SK-N-SH treated with all-trans-retinoic acid at 6 μM for 48 hours (cell line): ENCODE data around the gene PADI3.

Experiments
- ATAC-seq: fragments of 200-7000 bp; cut with Tn5 transposase; 3 replicates; pipeline ENCODE4 v1.9.1; 2020; ENCODE audit warnings: mild to moderate bottlenecking, moderate library complexity
- ARNTL ChIP-seq: fragments of 450-650 bp; formaldehyde crosslinking; IDR thresholded peaks from 2 replicates; pipeline ENCODE4 v1.5.0; 2020; ENCODE audit warnings: low read depth, mild to moderate bottlenecking, moderate library complexity, borderline replicate concordance
- CREB5 ChIP-seq: fragments of 250-450 bp; sonication (Bioruptor Pico); IDR thresholded peaks from 2 replicates; pipeline ENCODE4 v1.5.1; 2020; ENCODE audit warnings: low read depth, mild to moderate bottlenecking, moderate library complexity
- CSRNP3 ChIP-seq: fragments of 250-450 bp; sonication (Bioruptor Pico); IDR thresholded peaks from 2 replicates; pipeline ENCODE4 v1.5.1; 2021; ENCODE audit warnings: mild to moderate bottlenecking, moderate library complexity
- ESRRG ChIP-seq: fragments of 250-450 bp; sonication (Bioruptor Pico); IDR thresholded peaks from 2 replicates; pipeline ENCODE4 v1.6.1; 2021; ENCODE audit warnings: mild to moderate bottlenecking
- GLIS3 ChIP-seq: fragments of 250-450 bp; sonication (Bioruptor Pico); IDR thresholded peaks from 2 replicates; pipeline ENCODE4 v1.5.0; 2020; ENCODE audit warnings: mild to moderate bottlenecking, moderate library complexity
- ISL1 ChIP-seq: fragments of 250-450 bp; sonication (Bioruptor Pico); IDR thresholded peaks from 2 replicates; pipeline ENCODE4 v2.1.2; 2022; ENCODE audit warnings: mild to moderate bottlenecking, moderate library complexity
- OSR1 ChIP-seq: fragments of 250-450 bp; sonication (Bioruptor Pico); IDR thresholded peaks from 2 replicates; pipeline ENCODE4 v1.8.0; 2022; ENCODE audit warnings: moderate library complexity, mild to moderate bottlenecking, inconsistent platforms
- PATZ1 ChIP-seq: fragments of 250-450 bp; sonication (Bioruptor Pico); IDR thresholded peaks from 2 replicates; pipeline ENCODE4 v1.8.0; 2020; ENCODE audit warnings: mild to moderate bottlenecking, moderate library complexity, borderline replicate concordance
- POU6F1 ChIP-seq: fragments of 250-450 bp; sonication (Bioruptor Pico); IDR thresholded peaks from 2 replicates; pipeline ENCODE4 v1.8.0; 2021; ENCODE audit warnings: low read depth, mild to moderate bottlenecking, moderate library complexity, borderline replicate concordance
- PPARA ChIP-seq: fragments of 250-450 bp; sonication (Bioruptor Pico); IDR thresholded peaks from 2 replicates; pipeline ENCODE4 v1.5.0; 2020; ENCODE audit warnings: mild to moderate bottlenecking, borderline replicate concordance
- SNAI2 ChIP-seq: fragments of 250-450 bp; sonication (Bioruptor Pico); IDR thresholded peaks from 2 replicates; pipeline ENCODE4 v1.5.0; 2020; ENCODE audit warnings: mild to moderate bottlenecking, moderate library complexity
- TCF4 ChIP-seq: fragments of 250-450 bp; sonication (Bioruptor Pico); IDR thresholded peaks from 2 replicates; pipeline ENCODE4 v1.8.0; 2021; ENCODE audit warnings: mild to moderate bottlenecking, moderate library complexity, borderline replicate concordance
- TOX ChIP-seq: fragments of 250-450 bp; sonication (Bioruptor Pico); IDR thresholded peaks from 2 replicates; pipeline ENCODE4 v1.8.0; 2021; ENCODE audit warnings: mild to moderate bottlenecking, moderate library complexity, borderline replicate concordance
- TSHZ2 ChIP-seq: fragments of 250-450 bp; sonication (Bioruptor Pico); IDR thresholded peaks from 2 replicates; pipeline ENCODE4 v1.5.0; 2020; ENCODE audit warnings: mild to moderate bottlenecking, moderate library complexity
- ZC3H10 ChIP-seq: fragments of 250-450 bp; sonication (Bioruptor Pico); IDR thresholded peaks from 2 replicates; pipeline ENCODE4 v1.5.1; 2021; ENCODE audit warnings: mild to moderate bottlenecking, moderate library complexity
- ZFP3 ChIP-seq: fragments of 250-450 bp; sonication (Bioruptor Pico); IDR thresholded peaks from 2 replicates; pipeline ENCODE4 v1.5.0; 2020; ENCODE audit warnings: mild to moderate bottlenecking, moderate library complexity
- ZFP30 ChIP-seq: fragments of 450-650 bp; formaldehyde crosslinking; IDR thresholded peaks from 2 replicates; pipeline ENCODE4 v1.5.0; 2022; ENCODE audit warnings: mild to moderate bottlenecking, moderate library complexity
- ZNF565 ChIP-seq: fragments of 450-650 bp; formaldehyde crosslinking; conservative IDR thresholded peaks from 2 replicates; pipeline ENCODE4 v1.5.0; 2020; ENCODE audit warnings: low read depth, mild to moderate bottlenecking, moderate library complexity
- ZNF8 ChIP-seq: fragments of 450-650 bp; formaldehyde crosslinking; IDR thresholded peaks from 2 replicates; pipeline ENCODE4 v1.5.0; 2020; ENCODE audit warnings: mild to moderate bottlenecking, moderate library complexity

The PADI3 gene

GRCh38 chr1:17251701-17252376 is 2.9 kb downstream of the PADI3 start:
- TF ChIP-seq GLIS3 (no peak), ARNTL (CRISPR knock-in tag) (no peak), CREB5 (CRISPR knock-in tag) (no peak)
- ATAC-seq: peak; percentile 60

GRCh38 chr1:17255336-17255735 is 6.4 kb downstream of the PADI3 start:
- TF ChIP-seq ZC3H10 (CRISPR knock-in tag) (no peak), PPARA (CRISPR knock-in tag) (no peak), ZFP3 (no peak), OSR1 (CRISPR knock-in tag) (no peak), SNAI2 (no peak), ESRRG (CRISPR knock-in tag) (no peak), TOX (CRISPR knock-in tag) (no peak), ZNF8 (no peak), ZNF565 (CRISPR knock-in tag) (no peak)
- TF ChIP-seq, all 23 proteins: peak for 0
- no peak for ATAC-seq

- TF ChIP-seq ESRRG (CRISPR knock-in tag): no peak
- TF ChIP-seq ARNTL (CRISPR knock-in tag): no peak
- TF ChIP-seq TSHZ2 (CRISPR knock-in tag): no peak
- no peak for TF ChIP-seq TCF4 (CRISPR knock-in tag)
- no peak for TF ChIP-seq POU6F1 (CRISPR knock-in tag)
- TF ChIP-seq TOX (CRISPR knock-in tag): no peak
- no peak for TF ChIP-seq ZC3H10 (CRISPR knock-in tag)
- no peak for TF ChIP-seq CREB5 (CRISPR knock-in tag)
- TF ChIP-seq ZNF8: no peak
- TF ChIP-seq ZNF565 (CRISPR knock-in tag): no peak
- TF ChIP-seq CSRNP3 (CRISPR knock-in tag): no peak
- no peak for TF ChIP-seq GLIS3
- no peak for TF ChIP-seq ISL1 (CRISPR knock-in tag)
- TF ChIP-seq PATZ1: no peak
- TF ChIP-seq ZFP30: no peak
- TF ChIP-seq SNAI2: no peak
- ATAC-seq: peak; percentile 40; the same call in 2 of the 3 replicates
Observed at GRCh38 chr1:17258116-17258757, 9.3 kb downstream of the PADI3 start.
